Ammon's horn (tissue), 1 donor: ENCODE results near the gene GRM8.

Experiments used
- DNase-seq: peaks from one replicate; pipeline ENCODE4 v3.0.0-alpha.2; 2016; ENCODE audit warnings: low spot score

Gene GRM8

GRCh38 chr7:126658684-126659083, 594.1 kb downstream of the GRM8 start:
- DNase-seq, result no peak

DNA sequence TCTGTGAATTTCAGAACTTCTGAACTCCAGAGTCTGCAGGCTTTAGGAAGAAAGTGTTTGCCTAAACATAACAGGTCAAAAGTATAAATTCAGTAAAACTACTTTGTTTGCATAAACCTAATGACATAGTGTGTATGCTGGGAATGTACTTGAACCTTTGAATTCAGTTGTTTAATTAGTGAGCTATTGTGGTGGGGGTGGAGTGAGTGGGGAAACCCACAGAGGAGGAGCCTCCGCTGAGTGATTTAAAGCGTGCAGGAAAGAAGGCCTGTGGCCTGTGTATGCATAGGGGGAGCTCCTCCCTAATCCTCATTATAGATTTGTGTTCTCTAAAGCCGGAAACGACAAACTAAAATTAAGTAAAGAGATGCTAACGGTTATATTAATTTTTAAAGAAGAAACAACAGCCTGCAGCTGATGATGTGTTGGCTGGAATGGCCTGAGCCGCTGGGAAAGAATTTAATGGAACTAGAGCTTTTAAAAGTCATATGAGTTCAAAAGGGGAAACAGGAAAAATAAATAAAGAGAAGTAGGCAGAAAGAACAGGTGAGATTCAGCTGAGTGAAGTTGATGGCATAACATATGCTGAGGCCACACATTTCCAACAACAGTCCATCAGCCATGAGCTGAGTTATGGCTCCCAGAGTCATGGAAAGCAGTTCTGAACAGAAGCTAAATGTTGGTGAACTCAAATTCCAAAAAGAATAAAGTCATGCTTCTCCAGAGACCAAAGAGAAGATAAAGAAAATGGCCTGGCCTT, 595.0 kb downstream of the GRM8 start:
- no peak for DNase-seq

GRCh38 chr7:126657137-126657536, 595.6 kb downstream of the GRM8 start:
- no peak for DNase-seq

DNA sequence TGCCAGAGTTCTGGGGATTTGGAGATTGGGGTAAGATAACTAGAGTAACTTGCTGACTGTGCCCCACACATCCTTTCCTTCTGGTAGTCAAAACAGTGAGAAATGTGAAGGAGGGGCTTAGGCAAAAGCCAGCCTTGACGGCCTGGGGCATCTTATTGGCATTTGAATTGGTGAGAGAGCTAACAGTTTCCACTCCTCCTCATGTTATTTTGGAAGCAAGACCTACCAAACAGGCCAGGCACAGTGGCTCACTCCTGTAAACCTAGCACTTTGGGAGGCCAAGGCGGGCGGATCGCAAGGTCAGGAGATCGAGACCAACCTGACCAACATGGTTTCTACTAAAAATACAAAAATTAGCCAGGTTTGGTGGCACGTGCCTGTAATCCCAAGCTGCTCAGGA, 596.6 kb downstream of the GRM8 start:
- DNase-seq, result no peak

DNA sequence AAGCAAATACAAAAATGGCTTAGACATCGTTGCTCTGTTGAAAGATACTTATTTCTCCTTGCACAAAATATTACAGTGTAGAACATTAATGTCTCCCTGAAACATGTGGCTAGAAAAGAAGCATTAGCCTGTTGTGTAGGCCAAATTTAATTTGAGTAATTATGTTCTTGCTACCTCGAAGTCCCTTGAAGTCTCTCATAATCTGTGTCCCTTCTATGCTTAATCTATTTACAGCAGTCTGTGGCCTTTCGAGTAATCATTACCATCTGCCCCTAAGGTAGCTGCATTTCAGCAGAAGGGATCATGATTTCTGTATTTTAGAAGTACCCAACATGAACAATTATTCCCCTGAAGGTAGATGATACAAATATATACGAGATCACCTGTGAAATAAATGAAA, 615.2 kb downstream of the GRM8 start:
- no peak for DNase-seq

DNA sequence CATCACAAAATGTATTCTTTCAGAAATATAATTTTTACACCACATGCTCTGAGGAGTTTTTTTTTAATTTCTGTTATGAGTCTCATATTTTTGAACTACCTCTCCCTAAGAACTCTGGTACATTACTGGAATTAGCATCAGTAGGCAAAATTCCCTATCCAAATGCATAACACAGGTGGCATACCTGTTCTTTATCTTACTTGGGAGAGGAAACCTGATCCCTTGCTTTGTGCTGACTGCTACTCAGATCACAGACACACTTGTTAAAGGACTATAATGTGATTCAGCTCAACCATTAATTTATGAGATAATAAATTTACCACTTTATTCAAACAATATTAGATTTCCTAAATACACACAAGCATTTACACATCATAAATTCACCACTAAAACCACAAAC, 617.2 kb downstream of the GRM8 start:
- no peak for DNase-seq

DNA sequence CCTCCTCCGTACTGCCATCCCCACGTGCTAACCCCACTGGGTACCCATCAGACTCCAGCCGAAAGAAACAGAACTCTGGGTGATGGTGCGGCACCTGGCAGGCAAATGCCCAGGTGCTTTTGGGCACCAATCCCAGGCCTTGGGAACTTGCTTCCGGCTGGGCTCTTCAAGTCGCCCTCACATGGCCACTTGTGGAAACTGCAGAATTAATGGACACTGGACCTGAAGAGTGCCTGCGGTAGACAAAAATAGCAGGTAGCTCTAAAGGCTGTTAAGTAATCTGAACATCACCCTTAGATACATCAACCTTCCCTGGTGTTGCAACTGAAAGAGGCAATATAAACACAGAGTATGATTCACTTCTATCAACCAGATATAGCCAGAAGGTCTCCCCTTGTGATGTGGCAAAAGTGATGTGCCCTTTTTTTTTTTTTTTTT, 644.4 kb downstream of the GRM8 start:
- DNase-seq, result no peak

DNA sequence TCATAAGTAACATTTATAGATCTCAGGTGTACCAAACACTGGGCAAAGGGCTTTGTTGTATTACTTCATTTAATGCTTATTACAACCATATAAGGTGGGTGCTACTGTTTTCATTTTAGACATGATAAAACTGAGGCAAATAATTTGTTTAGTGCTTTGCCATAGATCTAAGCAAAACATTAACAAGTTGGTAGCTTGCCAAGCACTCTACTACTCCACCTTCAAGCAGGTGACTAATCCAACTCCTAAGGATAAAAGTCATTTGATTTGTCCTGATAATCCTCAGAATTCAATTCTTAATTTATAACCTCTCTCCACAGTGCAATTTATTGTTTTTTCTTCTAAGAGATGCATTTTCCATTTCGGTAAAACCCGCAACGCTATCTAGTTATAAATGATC, 646.4 kb downstream of the GRM8 start:
- no peak for DNase-seq

GRCh38 chr7:126605553-126605952, 647.2 kb downstream of the GRM8 start:
- no peak for DNase-seq

GRCh38 chr7:126605056-126605455, 647.7 kb downstream of the GRM8 start:
- no peak for DNase-seq

DNA sequence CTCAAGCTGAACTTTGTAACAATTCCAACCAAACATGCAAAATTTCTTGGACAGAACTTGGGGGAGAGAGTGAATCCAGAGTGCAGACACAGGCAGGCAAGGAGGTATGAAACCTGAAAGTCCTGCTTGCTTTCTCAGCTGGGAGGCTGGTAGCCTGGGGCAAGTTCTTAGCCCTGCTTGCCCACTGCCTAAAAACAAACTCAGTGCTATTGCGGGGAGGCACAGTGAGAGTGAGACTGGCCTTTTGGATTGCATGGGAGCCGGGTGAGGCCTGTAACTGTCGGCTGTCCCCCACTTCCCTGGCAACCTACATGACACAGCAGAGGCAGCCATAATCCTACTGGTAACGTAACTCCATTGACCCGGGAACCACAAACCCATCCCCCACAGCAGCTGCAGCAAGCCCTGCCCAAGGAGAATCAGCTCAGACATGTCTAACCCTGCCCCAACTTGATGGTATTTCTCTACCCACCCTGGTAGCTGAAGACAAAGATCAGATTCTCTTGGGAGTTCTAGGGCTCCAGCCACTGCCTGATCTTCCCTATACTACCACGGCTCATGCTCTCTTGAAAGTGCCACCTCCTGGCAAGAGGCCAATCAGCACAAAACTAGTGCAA, 663.6 kb downstream of the GRM8 start:
- no peak for DNase-seq

- no peak for DNase-seq
These were observed 674.4 kb downstream of the GRM8 start for GRCh38 chr7:126578338-126578737.

- no peak for DNase-seq
These were observed 678.2 kb downstream of the GRM8 start for GRCh38 chr7:126574276-126575250.

- no peak for DNase-seq
These were observed 681.9 kb downstream of the GRM8 start for GRCh38 chr7:126570845-126571244.

DNA sequence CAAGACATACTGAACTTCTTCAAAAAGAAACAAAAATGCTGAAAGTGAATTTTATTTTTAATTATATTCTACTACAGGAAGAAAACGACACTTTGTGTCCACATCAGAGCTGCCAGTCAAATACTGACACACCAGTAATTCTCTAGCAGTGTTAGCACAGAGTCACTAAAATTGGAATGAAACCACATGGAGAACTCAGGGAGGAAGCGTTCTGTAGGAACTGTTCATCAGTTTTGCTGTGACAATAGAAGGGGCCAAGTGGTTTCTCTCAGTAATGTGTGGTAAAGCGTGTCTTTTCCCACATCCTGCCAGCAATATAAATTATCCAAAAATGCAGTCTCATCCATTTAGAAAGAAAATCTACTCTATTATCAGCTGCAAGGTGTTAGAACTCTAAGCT, 683.3 kb downstream of the GRM8 start:
- no peak for DNase-seq

GRCh38 chr7:126557271-126557670, 695.5 kb downstream of the GRM8 start:
- no peak for DNase-seq

GRCh38 chr7:126541406-126541805, 711.3 kb downstream of the GRM8 start:
- DNase-seq, result no peak

- DNase-seq, result no peak
These were observed 717.6 kb downstream of the GRM8 start for GRCh38 chr7:126535176-126535575.

- DNase-seq, result no peak
These were observed 719.0 kb downstream of the GRM8 start for GRCh38 chr7:126533715-126534114.

- no peak for DNase-seq
These were observed 722.9 kb downstream of the GRM8 start for GRCh38 chr7:126529833-126530232.

DNA sequence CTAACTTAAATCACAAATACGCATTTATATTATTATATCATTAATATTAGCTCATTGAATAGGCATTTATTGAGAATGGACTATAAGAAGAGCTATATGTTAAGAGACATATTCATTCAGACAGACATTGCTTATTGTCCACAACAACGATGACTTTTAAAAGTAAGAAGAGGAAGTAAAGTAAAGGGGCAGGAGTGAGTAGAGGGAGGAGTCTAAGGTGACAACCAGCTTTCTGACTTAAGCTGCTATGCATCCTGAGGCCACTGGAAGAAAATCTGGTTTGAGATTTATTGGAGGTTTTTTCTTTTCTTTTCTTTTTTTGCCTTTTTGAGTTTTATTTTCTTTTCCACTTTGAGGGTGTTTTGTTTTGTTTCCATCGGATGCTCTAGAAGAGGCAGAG, 723.5 kb downstream of the GRM8 start:
- DNase-seq, result no peak

DNA sequence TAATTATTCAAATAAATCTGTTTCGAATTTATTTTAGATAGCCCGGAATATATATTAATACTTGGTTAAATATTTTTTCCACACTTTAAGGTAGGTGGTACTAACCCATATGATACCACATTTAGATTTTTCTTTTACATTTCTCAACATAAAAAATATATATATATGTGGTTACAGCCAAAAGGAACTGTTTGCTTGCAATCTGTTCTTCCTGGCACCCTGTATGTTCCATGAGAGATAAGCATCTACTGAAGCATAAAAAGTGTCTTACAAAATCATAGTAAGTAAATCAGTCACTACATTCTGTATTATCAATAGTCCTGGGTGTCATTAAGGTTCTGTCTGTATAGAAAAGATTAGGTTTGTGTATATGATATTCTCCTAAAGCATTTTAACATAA, 726.8 kb downstream of the GRM8 start:
- DNase-seq, result no peak

DNA sequence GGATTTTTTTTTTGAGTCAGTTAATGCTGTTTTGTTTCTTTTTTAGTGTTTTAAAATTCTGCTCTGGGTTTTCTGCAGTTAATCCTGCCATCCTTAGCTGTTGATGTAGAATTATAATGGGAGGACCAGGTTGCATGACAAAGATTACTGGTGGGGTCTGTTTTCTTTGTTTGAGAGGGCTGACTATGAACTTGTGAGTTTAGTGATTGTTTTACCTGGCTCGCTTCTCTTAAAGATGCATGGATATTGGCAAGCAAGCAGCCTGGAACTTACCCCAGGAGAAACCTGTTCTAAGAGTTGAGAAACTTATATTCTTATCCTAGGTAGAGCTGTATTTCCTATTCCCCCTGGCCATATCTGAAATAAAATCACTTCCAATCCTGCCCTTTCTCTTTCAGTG, 727.8 kb downstream of the GRM8 start:
- DNase-seq, result no peak
